Activated CD8-positive, alpha-beta T cell treated with anti-CD3 and anti-CD28 coated beads, Interleukin-2, amount 10 ng/mL, durations not matched to agents 7 days and 5 days (primary cell): ENCODE results near the gene FBXO44. TPM values are rescaled to one million over a fixed set of nuclear protein-coding genes. Genes with fewer than 3 reads are reported as not detected.

ENCODE experiments used
- ATAC-seq: fragments of 150-1000 bp; cut with Tn5 transposase; one replicate; pipeline ENCODE4 v1.10.0; 2021; ENCODE audit warnings: moderate library complexity
- CTCF ChIA-PET: fragments of 350-600 bp; sonication (Branson Sonifier 250); formaldehyde crosslinking; loops from one replicate; lab custom pipeline; 2021; ENCODE audit warnings: antibody characterized with exemption; lab: Charles Lee
- POLR2A ChIA-PET: fragments of 350-600 bp; sonication (Branson Sonifier 250); formaldehyde crosslinking; loops from one replicate; lab custom pipeline; 2021; ENCODE audit warnings: antibody characterized with exemption; lab: Charles Lee
- DNase-seq: peaks from one replicate; pipeline ENCODE4 v3.0.0-alpha.2; 2020
- H3K27ac Mint-ChIP-seq: one replicate; pipeline ENCODE4 v1.8.0; 2021; ENCODE audit warnings: mild to moderate bottlenecking, mixed read lengths
- H3K27me3 Mint-ChIP-seq: one replicate; pipeline ENCODE4 v1.8.0; 2021; ENCODE audit warnings: low read depth, mixed read lengths
- H3K36me3 Mint-ChIP-seq: one replicate; pipeline ENCODE4 v1.8.0; 2021; ENCODE audit warnings: low read depth, mixed read lengths
- H3K4me1 Mint-ChIP-seq: one replicate; pipeline ENCODE4 v1.8.0; 2021; ENCODE audit warnings: low read depth, mixed read lengths
- H3K4me3 Mint-ChIP-seq: one replicate; pipeline ENCODE4 v1.8.0; 2021; ENCODE audit warnings: mild to moderate bottlenecking, mixed read lengths
- H3K9me3 Mint-ChIP-seq: one replicate; pipeline ENCODE4 v1.8.0; 2022; ENCODE audit warnings: mixed read lengths; ENCODE audit not compliant: insufficient read depth
- total RNA-seq, 2 experiments: library from RNA; stranded (reverse); gene quantifications; one replicate each; pipeline ENCODE4 v1.2.3, GENCODE V29; 2021

The FBXO44 gene
- total RNA-seq, 2 experiments from 2014 or later = 39.7 to 42.3 TPM

DNA sequence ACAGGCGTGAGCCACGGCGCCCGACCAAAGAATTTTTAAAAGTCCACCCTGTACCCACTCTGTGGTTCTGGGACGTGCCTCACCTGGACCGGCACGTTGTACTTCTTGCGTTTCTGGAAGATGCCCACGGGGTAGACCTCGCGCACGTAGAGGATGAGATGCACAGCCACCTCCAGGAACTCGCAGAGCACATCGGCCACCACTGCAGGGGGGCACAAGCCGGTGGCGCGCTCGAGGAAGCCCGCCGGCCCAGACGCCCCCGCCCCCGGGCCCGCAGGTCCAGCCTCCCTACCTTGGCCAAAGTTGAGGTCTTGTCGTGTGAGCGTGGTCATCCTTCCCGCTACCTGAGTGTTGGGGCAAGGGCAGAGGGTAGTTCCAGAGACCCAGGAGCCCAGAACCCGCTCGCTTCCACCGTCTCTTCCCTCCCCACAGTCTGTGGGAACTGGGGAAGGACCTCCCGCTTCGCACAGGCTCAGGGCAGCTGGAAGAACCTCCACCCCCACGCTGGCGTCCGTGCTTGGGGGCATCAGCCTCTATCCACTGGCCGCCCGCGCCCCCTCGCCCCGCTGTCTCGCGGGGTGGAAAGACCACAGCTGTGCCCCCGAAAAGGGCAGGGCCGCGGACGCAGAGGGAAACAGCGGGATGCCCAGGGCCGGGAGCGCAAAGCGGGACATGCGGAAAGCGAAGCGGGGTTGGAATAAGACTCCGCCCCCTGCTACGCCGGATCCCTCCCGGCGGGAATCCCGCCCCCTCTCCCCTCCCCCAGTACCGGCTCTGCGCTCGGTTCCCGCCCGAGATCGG, 25.8 kb downstream of the FBXO44 start:
- ATAC-seq (peak; percentile 8), DNase-seq (peak; percentile 28)
- peaks cover 25% of the 10 kb centered on the region for H3K4me1 Mint-ChIP-seq
- ChIA-PET POLR2A (interaction anchor here (0.7 to 5.7 kb wide), 8 partner anchors 12 to 229 kb away, joined by 3 to 38 read pairs (median 4); partner anchors contain the start of gene FBXO6), CTCF (interaction anchor here (0.9 to 2.5 kb wide), 7 partner anchors 16 to 158 kb away, joined by 3 to 26 read pairs (median 6); partner anchors contain the start of gene FBXO6)
- H3K27ac Mint-ChIP-seq = peak overlapping the region; percentile 74
- peaks cover 27% of the 10 kb centered on the region for H3K36me3 Mint-ChIP-seq
- H3K27me3 Mint-ChIP-seq = peaks cover 11% of the 10 kb centered on the region
- H3K9me3 Mint-ChIP-seq = no peaks in the 10 kb centered on the region
- peak overlapping the region; percentile 88 for H3K4me3 Mint-ChIP-seq

DNA sequence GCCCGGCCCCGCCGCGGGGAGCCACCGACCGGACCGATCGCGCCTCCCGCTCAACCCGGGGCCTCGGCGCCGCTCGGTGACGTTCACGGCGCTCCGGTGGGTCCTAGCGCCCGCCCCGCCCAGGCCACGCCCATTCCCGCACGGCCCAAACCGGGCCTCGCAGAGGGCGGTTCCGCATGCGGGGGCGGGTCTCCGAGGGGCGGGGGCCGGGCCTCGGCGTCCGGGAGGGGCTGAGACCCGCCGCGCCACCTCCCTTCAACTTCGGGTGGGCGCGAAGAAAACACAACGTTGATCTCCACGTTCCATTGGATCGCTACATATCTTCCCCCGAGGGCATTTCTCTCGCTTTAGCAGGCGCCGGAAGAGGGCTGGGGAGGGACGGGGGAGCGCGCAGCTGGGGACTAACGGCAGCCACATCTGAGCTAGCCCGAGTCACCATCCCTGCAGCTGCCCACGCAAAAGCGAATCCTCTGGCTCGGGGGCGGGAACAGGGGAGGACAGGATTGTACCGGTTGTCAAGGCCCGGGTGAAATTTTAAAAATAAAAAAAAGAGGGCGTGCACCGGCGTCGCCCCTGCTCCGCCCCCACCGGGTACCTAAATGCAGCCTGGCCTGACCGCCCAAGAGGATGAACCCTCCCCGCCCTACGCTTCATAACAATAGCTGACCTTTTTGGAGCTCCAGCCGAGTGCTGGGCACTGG, 26.5 kb downstream of the FBXO44 start, which contains the start of gene MAD2L2:
Gene MAD2L2, minus strand, starts transcription at position 78 of the 701 bp plus-strand sequence. CDS start 547 bp downstream, outside the sequence.
- CTCF ChIA-PET = interaction anchor here (0.5 to 2.5 kb wide), 13 partner anchors 14 to 338 kb away, joined by 3 to 26 read pairs (median 4); partner anchors contain the start of genes FBXO6 and MIIP
- POLR2A ChIA-PET = interaction anchor here (0.5 to 5.7 kb wide), 14 partner anchors 9 to 1169 kb away, joined by 3 to 38 read pairs (median 4); partner anchors contain the start of genes CLCN6, EXOSC10, FBXO6 and MTHFR
- Mint-ChIP-seq H3K4me3 (peak within 1 kb of the TSS; percentile 88), H3K4me1 (peaks cover 25% of the 10 kb centered on the region), H3K27ac (peak within 1 kb of the TSS; percentile 97), H3K36me3 (peaks cover 20% of the 10 kb centered on the region), H3K27me3 (peaks cover 15% of the 10 kb centered on the region), H3K9me3 (no peaks in the 10 kb centered on the region)
- DNase-seq (peak; percentile 94), ATAC-seq (peak; percentile 94)

DNA sequence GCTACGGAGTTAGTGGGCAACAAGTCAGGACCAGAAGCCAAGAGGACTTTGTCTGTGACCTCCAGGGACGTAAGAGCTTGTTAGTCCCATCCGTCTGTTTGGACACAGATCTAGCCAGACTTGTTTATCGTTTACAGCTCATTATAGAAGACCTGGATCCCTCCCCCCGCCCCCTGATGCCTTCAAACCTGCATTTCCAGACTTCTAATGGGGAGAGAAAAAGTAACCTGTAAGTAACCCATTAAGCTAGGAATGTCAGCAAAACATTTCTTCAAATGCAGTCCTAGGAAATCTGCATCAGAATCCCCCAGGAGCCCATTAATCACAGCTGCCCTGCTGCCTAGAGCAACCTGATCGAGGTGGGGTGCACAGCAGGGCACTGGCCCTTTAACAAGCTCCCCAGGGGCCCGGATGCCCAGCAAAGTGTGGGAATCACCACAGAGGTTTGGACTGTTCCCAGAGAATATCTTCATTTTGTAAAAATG, 27.7 kb downstream of the FBXO44 start:
- Mint-ChIP-seq H3K9me3 (no peaks in the 10 kb centered on the region), H3K27me3 (peaks cover 16% of the 10 kb centered on the region), H3K4me1 (peaks cover 22% of the 10 kb centered on the region), H3K27ac (peak overlapping the region; percentile 30), H3K4me3 (peak overlapping the region; percentile 88), H3K36me3 (peaks cover 14% of the 10 kb centered on the region)
- ATAC-seq = no peak
- no peak for DNase-seq
- ChIA-PET CTCF (interaction anchor here (0.8 to 2.5 kb wide), 11 partner anchors 11 to 645 kb away, joined by 3 to 26 read pairs (median 4); partner anchors contain the start of gene FBXO6), POLR2A (interaction anchor here (0.6 to 5.7 kb wide), 7 partner anchors 8 to 226 kb away, joined by 3 to 38 read pairs (median 7); partner anchors contain the start of gene FBXO6)

DNA sequence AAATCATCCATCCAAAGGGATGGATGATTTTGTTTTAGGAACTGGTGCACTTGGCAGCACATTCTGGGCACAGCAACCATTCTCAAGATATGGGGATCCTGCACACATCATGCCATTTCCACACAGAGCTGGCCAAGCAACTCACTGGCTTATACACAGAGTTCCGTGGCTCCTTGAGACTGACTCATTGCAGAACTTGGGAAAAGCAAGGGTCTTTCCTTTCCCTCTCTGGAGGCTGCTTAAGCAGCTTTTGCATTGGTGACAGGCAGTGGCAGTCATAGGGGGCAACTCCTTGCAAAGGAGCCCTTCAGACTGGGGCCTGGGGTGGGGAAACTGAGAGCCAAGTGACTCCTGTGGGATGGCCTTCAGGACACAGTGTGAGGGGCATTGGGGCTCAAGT, 28.1 kb downstream of the FBXO44 start:
- ChIA-PET CTCF (interaction anchor here (1.5 to 2.5 kb wide), 6 partner anchors 13 to 66 kb away, joined by 3 to 26 read pairs (median 8); partner anchors contain the start of gene FBXO6), POLR2A (interaction anchor here (0.6 to 5.7 kb wide), 5 partner anchors 7 to 225 kb away, joined by 3 to 38 read pairs (median 6); partner anchors contain the start of gene FBXO6)
- peaks cover 19% of the 10 kb centered on the region for H3K27me3 Mint-ChIP-seq
- H3K9me3 Mint-ChIP-seq = no peaks in the 10 kb centered on the region
- peaks cover 13% of the 10 kb centered on the region for H3K36me3 Mint-ChIP-seq
- no peak for ATAC-seq
- H3K4me3 Mint-ChIP-seq = no peak overlapping the region
- H3K27ac Mint-ChIP-seq = no peak overlapping the region
- no peak for DNase-seq
- peaks cover 22% of the 10 kb centered on the region for H3K4me1 Mint-ChIP-seq

DNA sequence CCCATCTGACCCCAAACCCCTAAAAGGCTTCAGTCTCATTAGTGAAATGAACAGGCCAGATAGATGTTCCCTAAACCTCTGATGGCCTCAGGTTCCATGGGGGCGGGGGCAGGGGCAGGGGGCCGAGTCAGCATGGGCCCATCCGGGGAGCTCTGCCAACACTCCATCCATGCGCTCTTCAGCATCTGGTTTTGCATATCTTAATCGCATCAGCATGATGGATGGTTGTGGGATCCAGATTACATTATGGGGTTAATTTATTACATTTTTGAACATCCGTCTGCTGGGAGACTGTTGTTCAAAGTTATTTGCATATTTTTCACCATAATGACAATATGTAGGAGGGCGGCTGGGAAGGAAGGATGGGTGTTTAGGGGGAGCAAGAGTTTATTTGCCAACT, 29.4 kb downstream of the FBXO44 start:
- no peak overlapping the region for H3K4me3 Mint-ChIP-seq
- no peaks in the 10 kb centered on the region for H3K9me3 Mint-ChIP-seq
- ChIA-PET CTCF (interaction anchor here (2.3 kb wide), 1 partner anchor 19 kb away, joined by 10 read pairs; the partner anchor contains the start of gene FBXO6), POLR2A (no interaction called here)
- H3K36me3 Mint-ChIP-seq = peaks cover 7% of the 10 kb centered on the region
- DNase-seq (no peak), ATAC-seq (no peak)
- H3K4me1 Mint-ChIP-seq = peaks cover 16% of the 10 kb centered on the region
- no peak overlapping the region for H3K27ac Mint-ChIP-seq
- H3K27me3 Mint-ChIP-seq = peaks cover 27% of the 10 kb centered on the region

DNA sequence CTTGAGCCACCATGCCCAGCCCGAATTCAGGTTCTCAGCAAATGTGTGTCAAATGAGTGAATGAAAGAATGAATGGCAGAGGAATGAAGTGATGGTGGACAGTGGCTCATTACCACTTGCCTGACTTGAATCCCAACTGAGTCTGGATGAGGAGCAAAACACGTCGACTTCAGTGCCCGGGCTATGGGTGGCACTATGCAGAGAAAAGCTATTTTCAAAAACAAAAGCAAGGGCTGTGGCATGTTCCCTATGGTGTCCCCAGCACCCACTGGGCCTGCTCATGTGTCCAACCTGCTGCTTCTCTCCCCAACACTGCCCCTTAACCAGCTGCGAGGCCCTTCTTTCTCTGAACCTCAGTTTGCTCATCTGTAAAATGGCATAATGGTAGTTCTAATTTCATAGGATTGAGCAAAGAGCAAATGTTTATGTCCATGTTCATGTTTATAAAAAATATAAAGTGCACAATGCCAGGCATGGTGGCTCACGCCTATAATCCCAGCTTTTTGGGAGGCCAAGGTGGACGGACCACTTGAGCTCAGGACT, 30.6 kb downstream of the FBXO44 start:
- Mint-ChIP-seq H3K4me1 (peaks cover 14% of the 10 kb centered on the region), H3K36me3 (no peaks in the 10 kb centered on the region), H3K9me3 (no peaks in the 10 kb centered on the region), H3K27ac (no peak overlapping the region), H3K4me3 (no peak overlapping the region), H3K27me3 (peaks cover 35% of the 10 kb centered on the region)
- CTCF ChIA-PET = interaction anchor here (2.3 to 3.8 kb wide), 2 partner anchors 21 to 34 kb away, joined by 10 read pairs; partner anchors contain the start of gene FBXO6
- ATAC-seq (no peak), DNase-seq (no peak)
- POLR2A ChIA-PET = interaction anchor here (1.4 kb wide), 1 partner anchor 23 kb away, joined by 3 read pairs; no protein-coding TSS in a partner anchor

DNA sequence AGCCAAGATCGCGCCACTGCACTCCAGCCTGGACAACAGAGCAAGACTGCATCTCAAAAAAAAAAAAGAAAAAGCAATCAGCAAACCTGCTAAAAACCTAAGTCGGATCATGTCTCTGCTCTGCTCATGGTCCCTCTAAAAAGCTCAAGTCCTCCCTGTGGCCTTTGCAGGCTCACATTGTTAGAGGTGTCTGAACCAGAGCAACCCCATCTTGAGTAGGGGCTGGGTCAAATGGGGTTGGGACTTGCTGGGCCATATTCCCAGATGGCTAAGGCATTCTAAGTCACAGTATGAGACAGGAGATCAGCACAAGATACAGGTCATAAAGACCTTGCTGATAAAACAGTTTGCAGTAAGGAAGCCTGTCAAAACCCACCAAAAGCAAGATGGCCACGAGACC, 33.8 kb downstream of the FBXO44 start:
- H3K9me3 Mint-ChIP-seq = no peaks in the 10 kb centered on the region
- H3K27me3 Mint-ChIP-seq = peaks cover 48% of the 10 kb centered on the region
- H3K36me3 Mint-ChIP-seq = peaks cover 1% of the 10 kb centered on the region
- H3K4me3 Mint-ChIP-seq = no peak overlapping the region
- CTCF ChIA-PET = interaction anchor here (3.8 kb wide), 1 partner anchor 31 kb away, joined by 10 read pairs; no protein-coding TSS in a partner anchor
- POLR2A ChIA-PET = no interaction called here
- H3K4me1 Mint-ChIP-seq = peaks cover 29% of the 10 kb centered on the region
- ATAC-seq = no peak
- DNase-seq = no peak
- no peak overlapping the region for H3K27ac Mint-ChIP-seq

DNA sequence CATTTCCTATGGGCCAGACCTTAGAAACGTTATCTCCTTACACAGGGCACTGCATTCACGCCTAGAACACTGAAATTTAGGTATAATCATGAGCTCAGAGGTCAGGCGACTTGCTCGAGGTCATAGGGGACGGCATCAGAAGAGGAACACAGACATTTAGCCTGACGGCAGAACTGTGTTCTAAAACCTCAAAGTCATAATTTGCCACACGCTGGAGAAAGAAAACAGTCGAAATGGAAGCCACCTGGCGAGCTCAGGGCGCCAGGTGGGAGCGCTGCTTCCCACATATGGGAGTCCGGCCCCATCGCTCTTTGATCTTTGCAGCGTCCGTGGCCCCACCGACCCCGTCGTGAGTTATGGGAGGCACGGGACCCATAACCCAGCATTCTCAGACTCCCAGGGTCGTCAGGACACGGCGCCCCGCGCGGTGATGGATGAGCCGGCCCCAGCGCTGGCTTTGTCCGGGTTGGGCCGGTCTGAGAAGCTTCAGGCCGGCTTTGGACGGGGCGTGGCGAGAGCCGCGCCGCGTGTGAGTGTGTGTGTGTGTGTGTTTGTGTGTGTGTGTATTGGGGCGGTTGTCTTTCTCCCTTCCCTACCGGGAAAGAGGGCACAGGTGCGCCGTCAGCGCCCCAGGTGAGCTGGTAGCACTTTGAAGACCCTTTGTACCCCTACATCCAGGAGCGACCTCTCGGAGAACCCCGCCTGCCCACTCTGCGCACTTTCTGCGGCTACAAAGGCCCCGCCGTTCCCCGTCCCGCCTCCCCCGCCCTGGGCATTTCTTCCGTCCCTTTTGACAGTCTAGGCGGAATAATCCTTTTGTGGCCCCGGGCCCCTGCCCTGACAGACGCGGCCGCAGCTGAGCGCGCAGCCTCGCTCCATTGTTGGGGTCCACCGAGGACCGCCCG, 36.0 kb downstream of the FBXO44 start:
- Mint-ChIP-seq H3K27me3 (peaks cover 46% of the 10 kb centered on the region), H3K4me3 (peak overlapping the region; percentile 73), H3K27ac (no peak overlapping the region), H3K4me1 (peaks cover 36% of the 10 kb centered on the region), H3K36me3 (peaks cover 1% of the 10 kb centered on the region), H3K9me3 (no peaks in the 10 kb centered on the region)
- no peak for DNase-seq
- peak; percentile 7 for ATAC-seq
- ChIA-PET POLR2A (interaction anchor here (0.9 to 1.8 kb wide), 4 partner anchors 9 to 217 kb away, joined by 3 to 10 read pairs (median 5); partner anchors contain the start of gene FBXO6), CTCF (interaction anchor here (0.7 to 2.0 kb wide), 4 partner anchors 26 to 114 kb away, joined by 3 to 7 read pairs (median 3); partner anchors contain the start of gene FBXO6)

DNA sequence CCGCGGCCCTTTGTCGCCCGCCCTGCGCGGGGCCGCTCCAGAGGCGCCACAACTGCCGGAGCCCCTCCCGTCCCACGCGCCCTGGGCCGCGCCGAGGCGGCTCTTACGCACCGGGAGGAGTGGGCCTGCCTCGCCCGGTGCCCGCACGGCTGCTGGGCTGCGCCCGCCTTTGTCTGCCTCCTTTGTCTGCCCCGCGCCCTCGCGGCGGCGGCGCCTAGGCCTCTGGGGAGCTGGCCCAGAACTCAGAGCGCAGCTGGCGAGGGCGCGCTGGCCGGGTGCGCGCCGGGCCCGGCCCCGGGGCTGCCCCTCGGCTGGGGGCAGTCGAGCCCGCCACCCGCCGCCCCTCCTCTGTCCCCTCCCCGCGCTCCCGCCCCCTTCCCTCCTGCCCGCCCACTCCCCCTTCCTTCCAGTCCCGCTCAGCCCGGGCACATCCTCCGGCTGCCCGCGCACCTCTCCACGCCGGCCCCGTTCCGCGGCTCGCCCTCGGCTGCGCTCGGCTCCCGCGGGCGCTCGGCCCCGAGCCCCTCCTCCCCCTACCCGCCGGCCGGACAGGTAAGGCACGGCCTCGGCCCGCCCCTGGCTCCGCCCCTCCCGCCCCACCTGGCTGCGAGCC, 36.7 kb downstream of the FBXO44 start, which contains the start of gene DRAXIN:
Gene DRAXIN, plus strand, starts transcription at position 409 of the 613 bp plus-strand sequence. CDS start 14,549 bp downstream, outside the sequence.
- DNase-seq (peak; percentile 29), ATAC-seq (peak; percentile 45)
- peak within 1 kb of the TSS; percentile 73 for H3K4me3 Mint-ChIP-seq
- POLR2A ChIA-PET = interaction anchor here (1.0 to 1.8 kb wide), 2 partner anchors 27 to 217 kb away, joined by 3 to 10 read pairs; partner anchors contain the start of gene FBXO6
- peaks cover 36% of the 10 kb centered on the region for H3K4me1 Mint-ChIP-seq
- peaks cover 1% of the 10 kb centered on the region for H3K36me3 Mint-ChIP-seq
- no peaks in the 10 kb centered on the region for H3K9me3 Mint-ChIP-seq
- CTCF ChIA-PET = interaction anchor here (2.0 kb wide), 1 partner anchor 28 kb away, joined by 7 read pairs; no protein-coding TSS in a partner anchor
- H3K27me3 Mint-ChIP-seq = peaks cover 41% of the 10 kb centered on the region
- H3K27ac Mint-ChIP-seq = peak within 1 kb of the TSS; percentile 91
